Measurements from ENCODE around the gene TNFRSF1A. TPM values are rescaled to one million over a fixed set of nuclear protein-coding genes. Genes with fewer than 3 reads are reported as not detected.

The TNFRSF1A gene
- total RNA-seq, 5 donors from 2014 or later (not counting 1 experiment from before 2014, with no cell fraction given), result 32.3 to 88.0 (median 86.5) TPM

DNA sequence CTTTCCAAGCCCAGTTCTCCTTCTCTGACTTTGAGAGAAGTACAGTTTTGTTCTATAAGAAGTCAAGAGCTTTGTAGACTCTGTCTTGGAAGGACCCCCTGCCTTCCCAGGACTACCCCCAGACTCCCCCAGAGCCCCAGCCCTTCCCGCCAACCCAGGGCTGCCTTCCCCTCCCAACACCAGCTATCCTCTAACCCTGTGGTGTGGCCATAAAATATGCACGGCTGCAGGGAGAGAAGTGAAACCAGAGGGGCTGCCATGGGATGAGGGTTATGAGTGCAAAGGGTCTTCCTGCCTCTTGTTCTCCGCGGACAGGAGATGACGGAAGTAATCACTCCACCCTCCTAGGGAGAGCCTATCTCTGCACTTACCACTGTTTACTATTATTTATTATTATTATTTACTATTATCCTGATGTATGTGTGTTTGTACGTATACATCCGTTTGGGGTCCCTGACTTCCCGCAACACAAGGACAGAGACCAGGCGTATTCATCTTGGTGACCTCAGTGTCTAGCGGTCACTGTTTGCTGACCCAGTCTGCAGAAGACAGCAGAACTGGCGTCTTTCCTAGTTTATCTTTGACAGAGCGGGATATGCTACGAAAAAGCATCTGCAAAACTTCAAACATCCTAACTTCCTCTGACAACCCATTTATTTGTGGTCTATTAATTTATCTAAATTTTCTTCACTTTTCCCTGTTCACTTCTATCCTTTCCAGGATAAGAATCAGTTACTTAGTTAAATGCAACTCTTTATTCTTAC, 37.0 kb upstream of the TNFRSF1A start:
- ATAC-seq (replicated peaks in 1 of 4), result no peak
- CTCF ChIA-PET, result interaction anchor here in 1 of 2 donors (0.7 kb wide), 1 partner anchor 14 kb away, joined by 5 read pairs; no protein-coding TSS in a partner anchor

DNA sequence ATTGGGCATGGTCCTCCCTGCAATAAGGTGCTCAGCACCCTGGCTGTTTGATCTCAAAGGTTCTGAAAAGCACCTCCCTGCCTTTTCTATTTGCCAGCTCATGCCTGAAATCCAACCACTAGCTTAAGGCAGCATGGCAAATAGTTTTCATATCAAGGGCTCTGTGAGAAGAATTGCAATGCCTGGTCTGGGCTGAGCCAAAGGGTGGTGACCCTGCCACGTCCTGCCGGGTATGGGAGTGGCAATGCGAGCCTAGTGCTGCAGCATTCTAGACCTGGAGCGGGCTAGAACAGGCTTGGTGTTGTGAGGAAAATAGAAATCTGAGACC, 35.8 kb upstream of the TNFRSF1A start:
- Mint-ChIP-seq H3K27me3 (peaks cover 7 to 17% of the 10 kb centered on the region in 2 donors), H3K4me3 (peak overlapping the region; percentile 37 to 84 (median 41)), H3K36me3 (no peaks in the 10 kb centered on the region), H3K9me3 (no peaks in the 10 kb centered on the region), H3K27ac (peak overlapping the region; percentile 36 to 85), H3K4me1 (peaks cover 27 to 34% (median 28%) of the 10 kb centered on the region in 3 donors)
- ChIA-PET CTCF (no interaction called here), POLR2A (no interaction called here)
- Histone ChIP-seq H3K4me1 (ENCODE audit: control insufficient read depth in 1 of 2, extremely low read depth in 1 of 2, insufficient read depth in 2 of 2, low read length in 2 of 2) (peaks cover 16 to 30% of the 10 kb centered on the region in 2 experiments), H3K9me3 (no peaks in the 10 kb centered on the region), H3K27me3 (replicated peaks in 1 of 2; ENCODE audit: control insufficient read depth in 2 of 2, extremely low read depth in 1 of 2, insufficient read depth in 2 of 2, low read length in 1 of 2) (peaks cover 0 to 43% of the 10 kb centered on the region in 2 experiments), H3K4me3 (ENCODE audit: control insufficient read depth in 1 of 2, extremely low read depth in 1 of 2, low read length in 1 of 2) (no peak overlapping the region), H3K36me3 (ENCODE audit: control insufficient read depth in 2 of 2, extremely low read depth in 1 of 2, insufficient read depth in 1 of 2, low read length in 1 of 2) (no peaks in the 10 kb centered on the region), H3K27ac (ENCODE audit: low read length) (no peak overlapping the region)
- DNase-seq (no peak), ATAC-seq (replicated peaks in 1 of 4) (no peak)
- WGBS (ENCODE audit: insufficient coverage), result 70% methylated on average over 2 of the region's 4 CpGs

More for the DNA sequence above, 37.0 kb upstream of the TNFRSF1A start:
- Mint-ChIP-seq H3K4me1 (peaks cover 24 to 33% (median 30%) of the 10 kb centered on the region in 3 donors), H3K36me3 (no peaks in the 10 kb centered on the region), H3K27ac (no peak overlapping the region), H3K9me3 (no peaks in the 10 kb centered on the region), H3K27me3 (peaks cover 13 to 21% of the 10 kb centered on the region in 2 donors), H3K4me3 (no peak overlapping the region)
- H3K9me3 ChIP-seq, result no peaks in the 10 kb centered on the region
- no peak overlapping the region for H3K4me3 ChIP-seq (ENCODE audit: control insufficient read depth in 1 of 2, extremely low read depth in 1 of 2, low read length in 1 of 2)
- H3K4me1 ChIP-seq (ENCODE audit: control insufficient read depth in 1 of 2, extremely low read depth in 1 of 2, insufficient read depth in 2 of 2, low read length in 2 of 2), result peaks cover 16 to 32% of the 10 kb centered on the region in 2 experiments
- POLR2A ChIA-PET, result no interaction called here
- WGBS (ENCODE audit: insufficient coverage), result 92% methylated on average over 6 of the region's 13 CpGs
- peaks cover 0 to 55% of the 10 kb centered on the region in 2 experiments for H3K27me3 ChIP-seq (replicated peaks in 1 of 2; ENCODE audit: control insufficient read depth in 2 of 2, extremely low read depth in 1 of 2, insufficient read depth in 2 of 2, low read length in 1 of 2)
- no peak for DNase-seq
- no peaks in the 10 kb centered on the region for H3K36me3 ChIP-seq (ENCODE audit: control insufficient read depth in 2 of 2, extremely low read depth in 1 of 2, insufficient read depth in 1 of 2, low read length in 1 of 2)
- no peak overlapping the region for H3K27ac ChIP-seq (ENCODE audit: low read length)

DNA sequence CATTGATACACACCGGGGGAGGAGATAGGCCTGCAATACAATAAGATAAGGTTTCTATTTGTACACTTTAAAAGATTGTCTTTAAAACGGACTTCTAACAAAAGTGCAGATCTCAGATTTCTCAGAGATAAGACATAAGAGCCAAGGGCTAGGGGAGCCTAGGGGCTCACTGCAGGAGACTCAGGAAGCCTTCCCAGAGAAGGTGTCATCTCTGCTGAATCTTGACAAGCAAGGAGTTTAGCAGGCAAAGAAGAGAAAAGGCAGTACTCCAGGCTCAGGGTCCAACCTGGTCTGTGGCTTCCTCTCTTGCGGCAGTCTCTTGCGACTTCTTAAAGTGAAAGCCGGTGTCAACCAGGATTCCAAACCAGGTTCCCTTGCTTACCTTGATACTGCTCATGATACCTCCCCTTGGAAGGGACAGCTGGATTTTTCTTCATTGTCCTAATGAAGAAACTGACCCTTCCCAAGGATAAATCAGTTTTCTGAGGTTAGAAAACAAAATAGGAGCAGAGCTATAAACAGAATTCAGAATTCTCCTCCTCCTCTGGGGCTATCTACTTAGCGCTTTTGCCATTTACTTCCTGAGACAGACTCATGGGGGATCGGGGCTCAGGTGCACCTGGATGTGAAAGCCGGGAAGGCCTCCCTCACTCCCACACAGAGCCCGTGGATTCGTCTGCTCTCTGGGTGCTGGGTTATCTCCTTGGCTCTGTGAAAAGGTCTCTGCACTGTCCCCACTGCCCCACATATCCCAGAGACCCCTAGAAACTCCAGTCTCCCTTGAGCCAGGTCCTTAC, 35.2 kb upstream of the TNFRSF1A start:
- H3K4me3 Mint-ChIP-seq, result peak overlapping the region; percentile 37 to 84 (median 41)
- H3K27ac ChIP-seq (ENCODE audit: low read length), result peak overlapping the region; percentile 41
- CTCF ChIA-PET, result no interaction called here
- DNase-seq, result peak in 3 of 35 experiments; percentile 17 to 47 (median 24)
- peaks cover 0 to 38% of the 10 kb centered on the region in 2 experiments for H3K27me3 ChIP-seq (replicated peaks in 1 of 2; ENCODE audit: control insufficient read depth in 2 of 2, extremely low read depth in 1 of 2, insufficient read depth in 2 of 2, low read length in 1 of 2)
- POLR2A ChIA-PET, result no interaction called here
- peak; percentile 59 to 82 (median 64) for ATAC-seq (replicated peaks in 1 of 4)
- WGBS (ENCODE audit: insufficient coverage), result 56% methylated on average over 4 of the region's 10 CpGs
- H3K9me3 Mint-ChIP-seq, result no peaks in the 10 kb centered on the region
- peaks cover 16 to 35% of the 10 kb centered on the region in 2 experiments for H3K4me1 ChIP-seq (ENCODE audit: control insufficient read depth in 1 of 2, extremely low read depth in 1 of 2, insufficient read depth in 2 of 2, low read length in 2 of 2)
- peak overlapping the region; percentile 82 to 85 for H3K27ac Mint-ChIP-seq
- peak overlapping the region in 1 of 2 donors; percentile 41 for H3K4me3 ChIP-seq (ENCODE audit: control insufficient read depth in 1 of 2, extremely low read depth in 1 of 2, low read length in 1 of 2)
- no peaks in the 10 kb centered on the region for H3K36me3 ChIP-seq (ENCODE audit: control insufficient read depth in 2 of 2, extremely low read depth in 1 of 2, insufficient read depth in 1 of 2, low read length in 1 of 2)
- H3K9me3 ChIP-seq, result no peaks in the 10 kb centered on the region
- peaks cover 6 to 14% of the 10 kb centered on the region in 2 donors for H3K27me3 Mint-ChIP-seq
- H3K36me3 Mint-ChIP-seq, result no peaks in the 10 kb centered on the region
- peaks cover 28 to 39% (median 33%) of the 10 kb centered on the region in 3 donors for H3K4me1 Mint-ChIP-seq

DNA sequence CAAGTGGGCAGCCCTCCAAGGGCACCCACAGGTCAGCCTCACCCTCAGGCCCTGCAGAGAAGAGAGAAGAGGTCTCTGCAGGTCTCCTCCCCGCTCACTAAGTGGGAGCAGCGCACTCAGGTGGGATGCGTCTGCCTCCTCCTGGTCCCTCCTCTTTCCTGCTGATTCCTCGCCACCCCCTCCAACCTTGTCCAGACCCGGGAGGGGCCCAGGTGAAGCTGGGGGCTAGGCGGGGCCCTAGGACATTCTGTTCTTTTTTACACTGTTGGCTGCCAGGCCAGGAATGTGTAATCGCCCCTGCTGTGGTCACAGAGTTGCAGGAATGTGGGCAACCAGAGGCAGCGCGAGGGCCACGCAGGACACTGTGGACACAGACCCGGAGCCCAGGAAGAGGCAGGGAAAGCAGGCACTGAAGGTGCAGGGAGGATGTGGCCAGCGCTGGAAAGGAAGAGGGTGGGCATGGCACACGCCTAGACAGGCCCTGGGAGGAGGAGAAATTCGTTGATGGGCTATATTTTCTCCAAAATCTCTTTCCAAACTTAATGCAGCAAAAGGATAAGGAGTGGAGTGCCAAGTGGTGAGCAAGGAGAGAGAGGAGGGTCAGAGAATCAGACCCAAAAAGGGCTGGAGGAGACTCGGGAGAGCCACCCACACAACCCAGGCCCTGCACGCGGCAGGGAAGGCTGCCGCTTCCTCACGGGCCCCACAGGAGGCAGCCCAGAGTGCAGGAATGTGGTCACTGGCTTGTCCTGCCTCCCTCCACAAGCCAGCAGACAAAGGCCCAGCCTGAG, 34.4 kb upstream of the TNFRSF1A start:
- ChIA-PET POLR2A (no interaction called here), CTCF (interaction anchor here in 1 of 2 donors (0.8 kb wide), 1 partner anchor 49 kb away, joined by 3 read pairs; no protein-coding TSS in a partner anchor)
- Histone ChIP-seq H3K36me3 (ENCODE audit: control insufficient read depth in 2 of 2, extremely low read depth in 1 of 2, insufficient read depth in 1 of 2, low read length in 1 of 2) (no peaks in the 10 kb centered on the region), H3K4me1 (ENCODE audit: control insufficient read depth in 1 of 2, extremely low read depth in 1 of 2, insufficient read depth in 2 of 2, low read length in 2 of 2) (peaks cover 16 to 35% of the 10 kb centered on the region in 2 experiments), H3K27ac (ENCODE audit: low read length) (peak overlapping the region; percentile 41), H3K27me3 (replicated peaks in 1 of 2; ENCODE audit: control insufficient read depth in 2 of 2, extremely low read depth in 1 of 2, insufficient read depth in 2 of 2, low read length in 1 of 2) (peaks cover 0 to 35% of the 10 kb centered on the region in 2 experiments), H3K4me3 (ENCODE audit: control insufficient read depth in 1 of 2, extremely low read depth in 1 of 2, low read length in 1 of 2) (peak overlapping the region in 1 of 2 donors; percentile 41), H3K9me3 (no peaks in the 10 kb centered on the region)
- Mint-ChIP-seq H3K36me3 (no peaks in the 10 kb centered on the region), H3K27ac (peak overlapping the region; percentile 82 to 85), H3K9me3 (no peaks in the 10 kb centered on the region), H3K4me1 (peaks cover 28 to 40% (median 33%) of the 10 kb centered on the region in 3 donors), H3K4me3 (peak overlapping the region; percentile 35 to 84 (median 41)), H3K27me3 (peaks cover 0 to 7% of the 10 kb centered on the region in 2 donors)
- WGBS (ENCODE audit: insufficient coverage), result 65% methylated on average over 7 of the region's 19 CpGs
- ATAC-seq (replicated peaks in 1 of 4), result peak; percentile 48 to 70 (median 50)
- peak in 1 of 35 experiments; percentile 25 for DNase-seq

DNA sequence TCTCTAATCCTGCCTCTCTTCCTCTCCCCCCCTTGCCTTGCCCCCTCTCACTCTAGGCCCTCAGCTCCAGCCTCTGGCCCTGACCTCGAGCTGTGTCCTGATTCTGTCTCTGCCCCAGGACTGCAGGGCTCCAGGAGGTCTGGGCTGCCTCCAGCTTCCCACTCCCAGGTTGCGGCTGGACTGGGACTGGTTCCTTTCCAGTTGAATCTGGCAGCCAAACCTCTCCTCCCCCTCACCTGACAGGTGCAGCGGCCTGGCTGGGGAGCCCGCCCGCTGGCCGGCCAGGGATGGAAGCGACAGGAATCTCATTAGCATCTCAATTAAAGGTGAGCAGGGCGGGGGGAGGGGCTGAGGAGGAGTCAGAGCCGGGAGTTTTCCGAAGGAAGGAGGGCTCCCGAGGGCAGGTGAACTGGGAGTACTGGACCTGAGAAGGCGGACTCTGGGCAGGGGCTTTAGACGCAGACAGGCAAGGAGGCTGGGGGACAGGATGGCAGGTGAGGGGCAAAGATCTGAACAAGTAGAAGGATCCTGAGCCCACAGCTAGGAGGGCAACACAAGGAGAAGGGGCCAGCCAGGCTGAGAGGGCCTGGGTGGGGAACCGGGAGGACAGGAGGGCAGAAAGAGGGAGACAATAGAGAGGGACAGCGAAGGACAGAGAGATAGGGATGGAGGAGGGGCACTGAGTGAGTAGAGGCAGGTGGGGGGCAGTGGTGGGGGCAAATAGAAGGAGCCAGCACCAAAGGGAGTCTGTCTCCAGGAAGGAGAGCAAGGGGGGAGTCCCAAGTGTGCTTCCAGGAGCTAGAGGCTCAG, 33.6 kb upstream of the TNFRSF1A start, which contains the start of gene SCNN1A:
Gene SCNN1A, minus strand, starts transcription at position 295 of the 810 bp plus-strand sequence. CDS start 780 bp downstream, outside the sequence.
- Histone ChIP-seq H3K4me1 (ENCODE audit: control insufficient read depth in 1 of 2, extremely low read depth in 1 of 2, insufficient read depth in 2 of 2, low read length in 2 of 2) (peaks cover 16 to 35% of the 10 kb centered on the region in 2 experiments), H3K9me3 (no peaks in the 10 kb centered on the region), H3K36me3 (ENCODE audit: control insufficient read depth in 2 of 2, extremely low read depth in 1 of 2, insufficient read depth in 1 of 2, low read length in 1 of 2) (no peaks in the 10 kb centered on the region), H3K27ac (ENCODE audit: low read length) (peak within 1 kb of the TSS; percentile 41), H3K4me3 (ENCODE audit: control insufficient read depth in 1 of 2, extremely low read depth in 1 of 2, low read length in 1 of 2) (no peak within 1 kb of the TSS), H3K27me3 (replicated peaks in 1 of 2; ENCODE audit: control insufficient read depth in 2 of 2, extremely low read depth in 1 of 2, insufficient read depth in 2 of 2, low read length in 1 of 2) (peaks cover 0 to 28% of the 10 kb centered on the region in 2 experiments)
- peak within 1 kb of the TSS; percentile 82 to 85 for H3K27ac Mint-ChIP-seq
- no peaks in the 10 kb centered on the region for H3K36me3 Mint-ChIP-seq
- peaks cover 0 to 2% of the 10 kb centered on the region in 2 donors for H3K27me3 Mint-ChIP-seq
- ChIA-PET POLR2A (interaction anchor here in 1 of 2 donors (0.6 kb wide), 1 partner anchor 45 kb away, joined by 3 read pairs; no protein-coding TSS in a partner anchor), CTCF (interaction anchor here in 1 of 2 donors (0.8 kb wide), 1 partner anchor 49 kb away, joined by 3 read pairs; no protein-coding TSS in a partner anchor)
- no peaks in the 10 kb centered on the region for H3K9me3 Mint-ChIP-seq
- DNase-seq (no peak), ATAC-seq (replicated peaks in 1 of 4) (no peak)
- H3K4me1 Mint-ChIP-seq, result peaks cover 28 to 44% (median 33%) of the 10 kb centered on the region in 3 donors
- WGBS (ENCODE audit: insufficient coverage), result 90% methylated on average over 13 of the region's 15 CpGs
- H3K4me3 Mint-ChIP-seq, result peak within 1 kb of the TSS; percentile 25 to 84 (median 35)
